ENCODE results near the gene GATA3.

The GATA3 gene

GRCh38 chr10:8034466-8035005, 20.0 kb upstream of the GATA3 start:
- in situ Hi-C loops (cut with HindIII; ENCODE audit: low sequenced_read_pairs): no loop called here
- DNase-seq (ENCODE audit: low read depth, low spot score): no peak

GRCh38 chr10:8035006-8035640, 19.4 kb upstream of the GATA3 start:
- no peak overlapping the region for H3K4me3 ChIP-seq (ENCODE audit: low read depth, low read length)
- no peak for DNase-seq (ENCODE audit: low read depth, low spot score)
- in situ Hi-C loops (cut with HindIII; ENCODE audit: low sequenced_read_pairs): no loop called here
- TF ChIP-seq CTCF (IDR thresholded peaks at IDR 0.05; ENCODE audit: low read depth, low read length): no peak

More at GRCh38 chr10:8034466-8035005, 20.0 kb upstream of the GATA3 start:
- no peak for TF ChIP-seq CTCF (IDR thresholded peaks at IDR 0.05; ENCODE audit: low read depth, low read length)
- no peak overlapping the region for H3K4me3 ChIP-seq (ENCODE audit: low read depth, low read length)

GRCh38 chr10:8035641-8036470, 18.6 kb upstream of the GATA3 start:
- in situ Hi-C loops (cut with HindIII; ENCODE audit: low sequenced_read_pairs): no loop called here
- no peak for TF ChIP-seq CTCF (IDR thresholded peaks at IDR 0.05; ENCODE audit: low read depth, low read length)
- DNase-seq (ENCODE audit: low read depth, low spot score): no peak
- H3K4me3 ChIP-seq (ENCODE audit: low read depth, low read length): no peak overlapping the region

GRCh38 chr10:8036506-8037198, 17.8 kb upstream of the GATA3 start:
- in situ Hi-C loops (cut with HindIII; ENCODE audit: low sequenced_read_pairs): no loop called here
- no peak for DNase-seq (ENCODE audit: low read depth, low spot score)
- no peak overlapping the region for H3K4me3 ChIP-seq (ENCODE audit: low read depth, low read length)
- no peak for TF ChIP-seq CTCF (IDR thresholded peaks at IDR 0.05; ENCODE audit: low read depth, low read length)

GRCh38 chr10:8037199-8037801, 17.2 kb upstream of the GATA3 start:
- in situ Hi-C loops (cut with HindIII; ENCODE audit: low sequenced_read_pairs): no loop called here
- DNase-seq (ENCODE audit: low read depth, low spot score): no peak
- TF ChIP-seq CTCF (IDR thresholded peaks at IDR 0.05; ENCODE audit: low read depth, low read length): no peak
- no peak overlapping the region for H3K4me3 ChIP-seq (ENCODE audit: low read depth, low read length)

All from astrocyte of the spinal cord (primary cell).